PC-3 (cell line): Measurements from ENCODE around the gene TMEM131L.

ENCODE experiments used
- EZH2 ChIP-seq: fragments of 300-600 bp; sonication (generic); IDR thresholded peaks from one replicate; pipeline ENCODE4 v1.6.1; 2017; ENCODE audit warnings: antibody characterized with exemption, mild to moderate bottlenecking, low read length; ENCODE audit not compliant: unreplicated experiment
- EZH2phosphoT487 ChIP-seq: fragments of 300-600 bp; sonication (generic); IDR thresholded peaks from 2 replicates; pipeline ENCODE4 v1.6.1; 2018; ENCODE audit warnings: mild to moderate bottlenecking, antibody characterized with exemption, low read length, borderline replicate concordance

- no peak for TF ChIP-seq EZH2phosphoT487
- TF ChIP-seq EZH2 = no peak
Observed at GRCh38 chr4:153514688-153515426, 48.7 kb downstream of the TMEM131L start.
